ENCODE measurements around the gene GNG13.

The GNG13 gene

GRCh38 chr16:788399-789126 is 12.0 kb downstream of the GNG13 start, which contains the start of gene CHTF18:
Gene CHTF18 (plus strand): TSS chr16:788620. CDS start chr16:788685, 65 bp downstream.
- no peak within 1 kb of the TSS for H3K27ac ChIP-seq
- no peak for TF ChIP-seq CTCF (conservative IDR thresholded peaks at IDR 0.05; ENCODE audit: low read depth, low read length)
- peak within 1 kb of the TSS; percentile 68 for H3K9ac ChIP-seq
- peaks cover 10% of the 10 kb centered on the region for H3K4me1 ChIP-seq (ENCODE audit: low read depth, poor library complexity, severe bottlenecking)
- H3K27me3 ChIP-seq (ENCODE audit: insufficient read depth, low read depth): peaks cover 6% of the 10 kb centered on the region; the same call in 1 of the 2 replicates
- no peak within 1 kb of the TSS for H3K4me3 ChIP-seq (IDR thresholded peaks at IDR 0.05; ENCODE audit: insufficient read depth, low read depth, low read length)
- peaks cover 16% of the 10 kb centered on the region; the same call in 1 of the 2 replicates for H3K79me2 ChIP-seq (ENCODE audit: insufficient read depth, low read depth)
- no peaks in the 10 kb centered on the region for H3K36me3 ChIP-seq (ENCODE audit: insufficient read depth)
- peak within 1 kb of the TSS; percentile 97 for H2AFZ ChIP-seq (ENCODE audit: low read depth)
- no peaks in the 10 kb centered on the region for H4K20me1 ChIP-seq (ENCODE audit: insufficient read depth)
- H3K4me2 ChIP-seq: peak within 1 kb of the TSS; percentile 93

- H3K79me2 ChIP-seq (ENCODE audit: insufficient read depth, low read depth): peaks cover 16% of the 10 kb centered on the region; the same call in 1 of the 2 replicates
- peak within 1 kb of the TSS; percentile 93 for H3K4me2 ChIP-seq
- H3K9ac ChIP-seq: peak within 1 kb of the TSS; percentile 68
- no peak within 1 kb of the TSS for H3K27ac ChIP-seq
- no peak for TF ChIP-seq CTCF (conservative IDR thresholded peaks at IDR 0.05; ENCODE audit: low read depth, low read length)
- no peaks in the 10 kb centered on the region for H3K36me3 ChIP-seq (ENCODE audit: insufficient read depth)
- H3K4me1 ChIP-seq (ENCODE audit: low read depth, poor library complexity, severe bottlenecking): peaks cover 10% of the 10 kb centered on the region
- peak within 1 kb of the TSS; percentile 97 for H2AFZ ChIP-seq (ENCODE audit: low read depth)
- no peaks in the 10 kb centered on the region for H4K20me1 ChIP-seq (ENCODE audit: insufficient read depth)
- no peak within 1 kb of the TSS for H3K4me3 ChIP-seq (IDR thresholded peaks at IDR 0.05; ENCODE audit: insufficient read depth, low read depth, low read length)
- H3K27me3 ChIP-seq (ENCODE audit: insufficient read depth, low read depth): peaks cover 12% of the 10 kb centered on the region
These were observed 12.5 kb downstream of the GNG13 start, which contains the start of gene RPUSD1 for GRCh38 chr16:787978-788398. Gene RPUSD1 (minus strand): TSS chr16:788381. CDS start chr16:787737, 644 bp downstream.

DNA sequence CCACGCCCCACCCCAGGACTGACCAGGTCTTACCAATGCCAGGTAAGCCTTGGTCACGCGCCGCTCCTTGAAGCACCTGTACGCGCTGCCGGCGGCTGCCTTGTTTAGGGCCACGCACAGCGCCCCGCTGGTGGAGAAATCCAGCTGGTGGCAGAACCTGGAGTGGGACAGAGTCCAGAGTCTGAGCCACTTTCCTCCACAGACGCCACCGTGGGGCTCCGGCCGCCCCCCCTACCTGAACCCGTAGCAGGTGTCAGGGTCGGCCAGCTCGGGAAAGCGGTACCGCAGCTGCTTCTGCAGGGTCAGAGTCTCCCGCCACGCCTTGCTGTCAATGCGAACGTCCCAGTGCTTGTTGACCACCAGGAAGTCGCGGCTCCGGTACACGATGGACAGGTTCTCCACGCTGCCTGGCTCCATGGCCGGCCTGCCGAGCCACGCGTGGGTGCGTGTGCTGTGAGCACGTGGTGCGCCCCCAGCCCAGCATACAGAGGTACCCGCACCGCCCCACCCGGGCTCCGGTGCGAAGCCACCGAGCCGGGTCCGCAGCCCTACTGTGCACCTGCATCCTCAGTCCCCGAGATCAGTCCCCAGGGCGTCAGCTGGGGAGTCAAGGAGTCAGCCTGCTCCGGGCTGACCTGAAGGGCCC is 13.1 kb downstream of the GNG13 start:
- Histone ChIP-seq H3K4me3 (IDR thresholded peaks at IDR 0.05; ENCODE audit: insufficient read depth, low read depth, low read length) (no peak overlapping the region), H3K36me3 (ENCODE audit: insufficient read depth) (no peaks in the 10 kb centered on the region), H3K27ac (no peak overlapping the region), H3K79me2 (ENCODE audit: insufficient read depth, low read depth) (peaks cover 16% of the 10 kb centered on the region; the same call in 1 of the 2 replicates), H3K27me3 (ENCODE audit: insufficient read depth, low read depth) (peaks cover 17% of the 10 kb centered on the region), H3K4me2 (peak overlapping the region; percentile 86), H2AFZ (ENCODE audit: low read depth) (peak overlapping the region; percentile 22; the same call in 1 of the 2 replicates), H3K9ac (peak overlapping the region; percentile 68), H3K4me1 (ENCODE audit: low read depth, poor library complexity, severe bottlenecking) (peaks cover 10% of the 10 kb centered on the region), H4K20me1 (ENCODE audit: insufficient read depth) (no peaks in the 10 kb centered on the region)
- no peak for TF ChIP-seq CTCF (conservative IDR thresholded peaks at IDR 0.05; ENCODE audit: low read depth, low read length)

- no peak overlapping the region for H3K4me3 ChIP-seq (IDR thresholded peaks at IDR 0.05; ENCODE audit: insufficient read depth, low read depth, low read length)
- H2AFZ ChIP-seq (ENCODE audit: low read depth): no peak overlapping the region
- peaks cover 10% of the 10 kb centered on the region for H3K4me1 ChIP-seq (ENCODE audit: low read depth, poor library complexity, severe bottlenecking)
- peak; percentile 28; the same call in 1 of the 2 replicates for TF ChIP-seq CTCF (conservative IDR thresholded peaks at IDR 0.05; ENCODE audit: low read depth, low read length)
- H4K20me1 ChIP-seq (ENCODE audit: insufficient read depth): no peaks in the 10 kb centered on the region
- H3K79me2 ChIP-seq (ENCODE audit: insufficient read depth, low read depth): peaks cover 16% of the 10 kb centered on the region; the same call in 1 of the 2 replicates
- no peaks in the 10 kb centered on the region for H3K36me3 ChIP-seq (ENCODE audit: insufficient read depth)
- H3K9ac ChIP-seq: no peak overlapping the region
- H3K27ac ChIP-seq: no peak overlapping the region
- peaks cover 33% of the 10 kb centered on the region for H3K27me3 ChIP-seq (ENCODE audit: insufficient read depth, low read depth)
- no peak overlapping the region for H3K4me2 ChIP-seq
These were observed 14.7 kb downstream of the GNG13 start for GRCh38 chr16:785563-786535.
